SJSA1 (cell line): ENCODE results near the gene BACE1. TPM values are rescaled to one million over a fixed set of nuclear protein-coding genes. Genes with fewer than 3 reads are reported as not detected.
"Not testable (repeated sequence)": the region's sequence is repeated elsewhere in the genome, so short reads cannot be mapped to it uniquely, and the experiment has no call there.

Experiments
- DNase-seq, 2 experiments: peaks; one replicate each; pipeline ENCODE4 v3.0.0-alpha.2; 2015 to 2020; ENCODE audit warnings: low spot score in 2 of 2, low read depth in 1 of 2
- H3K27ac ChIP-seq: fragments of 250-450 bp; sonication (Bioruptor Pico); 2 replicates; pipeline ENCODE4 v1.5.1; 2020; ENCODE audit warnings: mild to moderate bottlenecking, moderate library complexity
- H3K27me3 ChIP-seq: fragments of 250-450 bp; sonication (Bioruptor Pico); replicated peaks from 2 replicates; pipeline ENCODE4 v1.5.1; 2020; ENCODE audit warnings: mild to moderate bottlenecking, moderate library complexity
- H3K36me3 ChIP-seq: fragments of 250-450 bp; sonication (Bioruptor Pico); 2 replicates; pipeline ENCODE4 v1.5.1; 2020; ENCODE audit warnings: mild to moderate bottlenecking
- H3K4me1 ChIP-seq: fragments of 250-450 bp; sonication (Bioruptor Pico); replicated peaks from 2 replicates; pipeline ENCODE4 v1.6.1; 2021; ENCODE audit warnings: mild to moderate bottlenecking
- H3K4me3 ChIP-seq: fragments of 250-450 bp; sonication (Bioruptor Pico); 2 replicates; pipeline ENCODE4 v1.5.1; 2020; ENCODE audit warnings: mild to moderate bottlenecking
- H3K9me3 ChIP-seq: fragments of 250-450 bp; sonication (Bioruptor Pico); replicated peaks from 2 replicates; pipeline ENCODE4 v1.5.1; 2020; ENCODE audit warnings: mild to moderate bottlenecking
- total RNA-seq: library from RNA; depleted of rRNA; stranded (reverse); fragments of >200 nt; shearing (Covaris generic); gene quantifications from 2 replicates; pipeline ENCODE4 v1.2.3, GENCODE V29; 2014; rRNA removed

Gene BACE1
- 11.4 and 22.7 TPM in 2 replicates for total RNA-seq

GRCh38 chr11:117316197-117316961, at the start of gene BACE1:
Gene BACE1, minus strand, starts transcription at chr11:117316256. Its CDS starts 461 bp downstream, at chr11:117315795.
- DNase-seq, result peak; percentile 65 to 84
- H3K4me3 ChIP-seq, result peak within 1 kb of the TSS; percentile 71
- H3K27me3 ChIP-seq, result no peaks in the 10 kb centered on the region
- no peak within 1 kb of the TSS; the same call in 1 of the 2 replicates for H3K27ac ChIP-seq
- no peaks in the 10 kb centered on the region for H3K9me3 ChIP-seq
- no peaks in the 10 kb centered on the region for H3K36me3 ChIP-seq
- peaks cover 6% of the 10 kb centered on the region for H3K4me1 ChIP-seq

- H3K4me3 ChIP-seq, result no peak overlapping the region
- H3K27ac ChIP-seq, result no peak overlapping the region
- no peaks in the 10 kb centered on the region for H3K9me3 ChIP-seq
- no peak for DNase-seq
- no peaks in the 10 kb centered on the region for H3K4me1 ChIP-seq
- H3K36me3 ChIP-seq, result peaks cover 9% of the 10 kb centered on the region
- H3K27me3 ChIP-seq, result no peaks in the 10 kb centered on the region
Observed at GRCh38 chr11:117361432-117361831, 45.4 kb upstream of the BACE1 start.

GRCh38 chr11:117356126-117356890, 40.3 kb upstream of the BACE1 start:
- no peak overlapping the region for H3K27ac ChIP-seq
- no peaks in the 10 kb centered on the region for H3K9me3 ChIP-seq
- no peak for DNase-seq
- H3K27me3 ChIP-seq, result no peaks in the 10 kb centered on the region
- no peaks in the 10 kb centered on the region for H3K4me1 ChIP-seq
- H3K36me3 ChIP-seq, result peaks cover 8% of the 10 kb centered on the region
- H3K4me3 ChIP-seq, result no peak overlapping the region

- Histone ChIP-seq H3K4me1 (no peaks in the 10 kb centered on the region), H3K4me3 (no peak overlapping the region), H3K36me3 (peaks cover 8% of the 10 kb centered on the region), H3K9me3 (no peaks in the 10 kb centered on the region), H3K27ac (no peak overlapping the region), H3K27me3 (no peaks in the 10 kb centered on the region)
- DNase-seq, result no peak
Observed at GRCh38 chr11:117354550-117354949, 38.5 kb upstream of the BACE1 start.

- H3K4me1 ChIP-seq, result no peaks in the 10 kb centered on the region
- no peaks in the 10 kb centered on the region for H3K9me3 ChIP-seq
- no peak overlapping the region for H3K27ac ChIP-seq
- no peak for DNase-seq
- H3K4me3 ChIP-seq, result no peak overlapping the region
- peaks cover 4% of the 10 kb centered on the region; the same call in 1 of the 2 replicates for H3K36me3 ChIP-seq
- no peaks in the 10 kb centered on the region for H3K27me3 ChIP-seq
Observed at GRCh38 chr11:117345039-117345438, 29.0 kb upstream of the BACE1 start.

- no peak for DNase-seq
- Histone ChIP-seq H3K4me1 (no peaks in the 10 kb centered on the region), H3K36me3 (peaks cover 5% of the 10 kb centered on the region; the same call in 1 of the 2 replicates), H3K9me3 (no peaks in the 10 kb centered on the region), H3K4me3 (no peak overlapping the region), H3K27ac (no peak overlapping the region), H3K27me3 (no peaks in the 10 kb centered on the region)
Observed at GRCh38 chr11:117337076-117337475, 21.0 kb upstream of the BACE1 start.

- no peaks in the 10 kb centered on the region for H3K9me3 ChIP-seq
- H3K27ac ChIP-seq, result no peak overlapping the region
- no peak for DNase-seq
Observed at GRCh38 chr11:117335399-117335798, 19.3 kb upstream of the BACE1 start.

GRCh38 chr11:117334896-117335295, 18.8 kb upstream of the BACE1 start:
- no peak overlapping the region for H3K4me3 ChIP-seq

More at GRCh38 chr11:117335399-117335798, 19.3 kb upstream of the BACE1 start:
- no peak overlapping the region for H3K4me3 ChIP-seq
- H3K36me3 ChIP-seq, result peaks cover 3% of the 10 kb centered on the region; the same call in 1 of the 2 replicates
- H3K4me1 ChIP-seq, result no peaks in the 10 kb centered on the region
- H3K27me3 ChIP-seq, result no peaks in the 10 kb centered on the region

GRCh38 chr11:117333917-117334316, 17.9 kb upstream of the BACE1 start:
- no peaks in the 10 kb centered on the region for H3K36me3 ChIP-seq
- 0 out of 2 replicates have a peak, but pooled peaks cover 4% of the 10 kb centered on the region for H3K4me1 ChIP-seq
- H3K27ac ChIP-seq, result no peak overlapping the region
- H3K4me3 ChIP-seq, result no peak overlapping the region
- DNase-seq, result no peak
- no peaks in the 10 kb centered on the region for H3K9me3 ChIP-seq
- no peaks in the 10 kb centered on the region for H3K27me3 ChIP-seq

More at GRCh38 chr11:117334896-117335295, 18.8 kb upstream of the BACE1 start:
- Histone ChIP-seq H3K4me1 (no peaks in the 10 kb centered on the region), H3K27ac (no peak overlapping the region), H3K9me3 (no peaks in the 10 kb centered on the region), H3K27me3 (no peaks in the 10 kb centered on the region), H3K36me3 (no peaks in the 10 kb centered on the region)
- no peak for DNase-seq

GRCh38 chr11:117332843-117333242, 16.8 kb upstream of the BACE1 start:
- H3K27ac ChIP-seq, result no peak overlapping the region
- H3K4me3 ChIP-seq, result no peak overlapping the region
- DNase-seq, result no peak
- H3K27me3 ChIP-seq, result no peaks in the 10 kb centered on the region
- H3K4me1 ChIP-seq, result 0 out of 2 replicates have a peak, but pooled peaks cover 6% of the 10 kb centered on the region
- no peaks in the 10 kb centered on the region for H3K36me3 ChIP-seq
- H3K9me3 ChIP-seq, result no peaks in the 10 kb centered on the region

- DNase-seq, result no peak
Observed at GRCh38 chr11:117328375-117329010, 12.4 kb upstream of the BACE1 start.

GRCh38 chr11:117327567-117328374, 11.7 kb upstream of the BACE1 start, which contains the start of gene CEP164:
Gene CEP164, plus strand, starts transcription at chr11:117327854. Its CDS starts 10,733 bp downstream, at chr11:117338587.
- Histone ChIP-seq H3K4me3 (peak within 1 kb of the TSS; percentile 63), H3K9me3 (no peaks in the 10 kb centered on the region), H3K27me3 (no peaks in the 10 kb centered on the region), H3K4me1 (0 out of 2 replicates have a peak, but pooled peaks cover 6% of the 10 kb centered on the region), H3K36me3 (no peaks in the 10 kb centered on the region), H3K27ac (peak within 1 kb of the TSS; percentile 86)
- DNase-seq, result peak; percentile 81 to 92

More at GRCh38 chr11:117328375-117329010, 12.4 kb upstream of the BACE1 start:
- Histone ChIP-seq H3K27me3 (no peaks in the 10 kb centered on the region), H3K9me3 (no peaks in the 10 kb centered on the region), H3K4me3 (peak overlapping the region; percentile 63), H3K27ac (peak overlapping the region; percentile 86), H3K36me3 (no peaks in the 10 kb centered on the region), H3K4me1 (0 out of 2 replicates have a peak, but pooled peaks cover 6% of the 10 kb centered on the region)

GRCh38 chr11:117327255-117327566, 11.2 kb upstream of the BACE1 start:
- H3K4me3 ChIP-seq, result peak overlapping the region; percentile 63
- not testable (repeated sequence) for H3K4me1 ChIP-seq, H3K36me3 ChIP-seq, H3K27me3 ChIP-seq, H3K9me3 ChIP-seq
- peak overlapping the region; percentile 86 for H3K27ac ChIP-seq
- peak in 1 of 2 experiments; percentile 2 for DNase-seq
